Activated T-helper 17 cell treated with anti-CD3 and anti-CD28 coated beads, Interleukin-2, amount 50 U/mL, for 72 hours (primary cell): Measurements from ENCODE around the gene QARS1. TPM values are rescaled to one million over a fixed set of nuclear protein-coding genes. Genes with fewer than 3 reads are reported as not detected.

ENCODE experiments used
- total RNA-seq, 2 donors: library from RNA; stranded (reverse); gene quantifications; one replicate each; pipeline ENCODE4 v1.2.3, GENCODE V29; 2022

Gene QARS1
- total RNA-seq, 2 donors from 2014 or later: 284 to 292 TPM

Other genes starting within 250 kb of the QARS1 start
- gene SLC25A20, start 205.9 kb downstream of the QARS1 start, total RNA-seq: 10 to 100 TPM; 13.4 to 33.7 TPM
- 100 to 1,000 TPM; 107 to 158 TPM for gene ARIH2, start 185.9 kb downstream of the QARS1 start, total RNA-seq
- gene P4HTM, start 114.5 kb downstream of the QARS1 start, total RNA-seq: 10 to 100 TPM; 32.2 to 44.9 TPM
- 100 to 1,000 TPM; 154 to 208 TPM for gene WDR6, start 97.4 kb downstream of the QARS1 start, total RNA-seq
- 10 to 100 TPM; 20.9 to 21.2 TPM for gene DALRD3, start 86.2 kb downstream of the QARS1 start, total RNA-seq
- gene NDUFAF3, start 82.6 kb downstream of the QARS1 start, total RNA-seq: 10 to 100 TPM; 40.6 to 56.7 TPM
- gene IMPDH2, start 75.4 kb downstream of the QARS1 start, total RNA-seq: 100 to 1,000 TPM; 460 to 479 TPM
- 100 to 1,000 TPM; 122 to 151 TPM for gene QRICH1, start 10.7 kb downstream of the QARS1 start, total RNA-seq
- gene USP19, start 16.1 kb upstream of the QARS1 start, total RNA-seq: 10 to 100 TPM; 33.4 to 36.0 TPM
- gene LAMB2, start 28.3 kb upstream of the QARS1 start, total RNA-seq: under 1 TPM in 1 of 2 donors, not detected in 1; 0.79 TPM
- 10 to 100 TPM; 15.6 to 17.0 TPM for gene CCDC71, start 61.6 kb upstream of the QARS1 start, total RNA-seq
- gene KLHDC8B, start 66.8 kb upstream of the QARS1 start, total RNA-seq: 1 to 10 TPM; 1.0 to 3.7 TPM
- 1 to 10 TPM; 9.3 to 9.4 TPM for gene C3orf62, start 172.5 kb upstream of the QARS1 start, total RNA-seq
- gene USP4, start 235.3 kb upstream of the QARS1 start, total RNA-seq: 10 to 100 TPM; 69.1 to 69.2 TPM